Kidney (tissue), 14 donors: Measurements from ENCODE around the gene OR52H1. TPM values are rescaled to one million over a fixed set of nuclear protein-coding genes. Genes with fewer than 3 reads are reported as not detected.

ENCODE experiments used
- DNase-seq, 5 donors: peaks; one replicate each; pipeline ENCODE4 v3.0.0-alpha.2; 2013 to 2020
- FAIRE-seq: peaks from 2 replicates; lab custom pipeline; 2012; peaks lifted over from hg19 to GRCh38; lab: Jason Lieb, UNC
- H3K27ac ChIP-seq, 2 donors: one replicate each; pipeline ENCODE4 v1.7.0; 2013; ENCODE audit warnings: low read depth in 2 of 2, low read length in 2 of 2, inconsistent platforms in 1 of 2
- H3K27me3 ChIP-seq: one replicate; pipeline ENCODE4 v1.7.1; 2013; ENCODE audit warnings: low read length, inconsistent platforms; ENCODE audit not compliant: control insufficient read depth, insufficient read depth
- H3K36me3 ChIP-seq, 3 donors: one replicate each; pipeline versions ENCODE4 v1.7.0 to v1.7.1; 2013; ENCODE audit warnings: low read length in 3 of 3, control low read depth in 1 of 3, inconsistent platforms in 1 of 3; ENCODE audit not compliant: insufficient read depth in 3 of 3, control insufficient read depth in 2 of 3
- H3K4me1 ChIP-seq, 3 donors: one replicate each; pipeline versions ENCODE4 v1.7.0 to v1.7.1; 2013; ENCODE audit warnings: low read length in 3 of 3, inconsistent platforms in 1 of 3, low read depth in 1 of 3; ENCODE audit not compliant: control insufficient read depth in 2 of 3, insufficient read depth in 2 of 3
- H3K4me3 ChIP-seq, 3 donors: one replicate each; pipeline versions ENCODE4 v1.7.0 to v1.8.1; 2013; ENCODE audit warnings: low read length in 3 of 3, control low read depth in 1 of 3, inconsistent platforms in 1 of 3
- H3K9ac ChIP-seq, 3 donors: one replicate each; pipeline versions ENCODE4 v1.7.0 to v1.7.1; 2013; ENCODE audit warnings: low read length in 3 of 3, control low read depth in 1 of 3, inconsistent platforms in 1 of 3
- H3K9me3 ChIP-seq, 3 donors: one replicate each; pipeline versions ENCODE4 v1.7.0 to v1.7.1; 2013; ENCODE audit warnings: low read length in 3 of 3, control low read depth in 1 of 3, inconsistent platforms in 1 of 3; ENCODE audit not compliant: control insufficient read depth in 2 of 3, insufficient read depth in 1 of 3
- intact Hi-C: fragments of 100-400 bp; cut with DNase I; formaldehyde crosslinking; loops from one replicate; pipeline ENCODE4 v1.11.1; 2022
- polyA plus RNA-seq: library from polyadenylated mRNA; stranded (reverse); fragments of 350-450 nt; fragmentation: Illumina TruSeq; extraction: RNeasy Lipid Tissue Mini Kit (QIAGEN cat#74804); gene quantifications from one replicate; pipeline ENCODE4 v1.2.3, GENCODE V29; 2014; ENCODE audit warnings: low read depth, low replicate concordance; ENCODE audit not compliant: insufficient read depth
- total RNA-seq: library from RNA; stranded (reverse); fragmentation: NEBNext Ultra II Directional; extraction: Animal tissue kit (Norgen Biotek cat#: 25700); gene quantifications from one replicate; pipeline ENCODE4 v1.2.1, GENCODE V29; 2021
- TF ChIP-seq, protein P1 (sequence below): IDR thresholded peaks from 3 replicates; pipeline ENCODE4 v1.5.1; 2012; ENCODE audit warnings: mild to moderate bottlenecking, moderate library complexity, borderline replicate concordance; ENCODE audit not compliant: insufficient read depth; ENCODE audit errors: extremely low read depth
- donor health status: control.
- donor health status: control.
- donor health status: control.
- donor health status: control.
- donor health status: control.
- donor health status: DM: yes; HTN: yes; CAD: no.
- donor health status: Normal renal cell carcinoma (clear cell type).

The OR52H1 gene
- total and polyA plus RNA-seq, 2 donors from 2014 or later: 0.57 TPM; not detected in 1

DNA sequence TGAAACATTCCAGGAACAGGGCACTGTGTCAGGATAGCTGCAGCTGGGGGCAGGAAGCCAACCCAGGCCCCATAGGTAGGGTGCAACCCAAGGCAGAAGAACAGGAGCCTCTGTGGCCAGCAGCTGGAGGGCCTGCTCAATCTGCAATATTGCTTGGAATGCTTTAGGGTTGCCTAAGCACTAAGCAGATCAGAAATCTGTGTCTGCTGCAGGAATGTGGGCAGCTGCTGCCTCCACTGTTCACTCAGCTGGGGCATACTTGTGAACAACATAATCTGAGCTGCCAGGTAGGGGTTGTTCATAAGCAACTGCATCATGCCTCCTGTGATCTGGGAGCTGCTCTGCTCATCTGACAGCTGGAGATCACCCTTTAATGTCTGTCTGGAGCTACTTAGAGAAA lies 33.5 kb downstream of the OR52H1 start:
- DNase-seq (no peak), FAIRE-seq (no peak)
- H3K9ac ChIP-seq: no peak overlapping the region
- TF ChIP-seq, protein P1, sequence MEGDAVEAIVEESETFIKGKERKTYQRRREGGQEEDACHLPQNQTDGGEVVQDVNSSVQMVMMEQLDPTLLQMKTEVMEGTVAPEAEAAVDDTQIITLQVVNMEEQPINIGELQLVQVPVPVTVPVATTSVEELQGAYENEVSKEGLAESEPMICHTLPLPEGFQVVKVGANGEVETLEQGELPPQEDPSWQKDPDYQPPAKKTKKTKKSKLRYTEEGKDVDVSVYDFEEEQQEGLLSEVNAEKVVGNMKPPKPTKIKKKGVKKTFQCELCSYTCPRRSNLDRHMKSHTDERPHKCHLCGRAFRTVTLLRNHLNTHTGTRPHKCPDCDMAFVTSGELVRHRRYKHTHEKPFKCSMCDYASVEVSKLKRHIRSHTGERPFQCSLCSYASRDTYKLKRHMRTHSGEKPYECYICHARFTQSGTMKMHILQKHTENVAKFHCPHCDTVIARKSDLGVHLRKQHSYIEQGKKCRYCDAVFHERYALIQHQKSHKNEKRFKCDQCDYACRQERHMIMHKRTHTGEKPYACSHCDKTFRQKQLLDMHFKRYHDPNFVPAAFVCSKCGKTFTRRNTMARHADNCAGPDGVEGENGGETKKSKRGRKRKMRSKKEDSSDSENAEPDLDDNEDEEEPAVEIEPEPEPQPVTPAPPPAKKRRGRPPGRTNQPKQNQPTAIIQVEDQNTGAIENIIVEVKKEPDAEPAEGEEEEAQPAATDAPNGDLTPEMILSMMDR: no peak
- no peaks in the 10 kb centered on the region for H3K4me1 ChIP-seq
- intact Hi-C loops: no loop called here
- H3K36me3 ChIP-seq: no peaks in the 10 kb centered on the region
- no peak overlapping the region for H3K4me3 ChIP-seq
- no peaks in the 10 kb centered on the region for H3K27me3 ChIP-seq
- no peaks in the 10 kb centered on the region for H3K9me3 ChIP-seq
- H3K27ac ChIP-seq: no peak overlapping the region

DNA sequence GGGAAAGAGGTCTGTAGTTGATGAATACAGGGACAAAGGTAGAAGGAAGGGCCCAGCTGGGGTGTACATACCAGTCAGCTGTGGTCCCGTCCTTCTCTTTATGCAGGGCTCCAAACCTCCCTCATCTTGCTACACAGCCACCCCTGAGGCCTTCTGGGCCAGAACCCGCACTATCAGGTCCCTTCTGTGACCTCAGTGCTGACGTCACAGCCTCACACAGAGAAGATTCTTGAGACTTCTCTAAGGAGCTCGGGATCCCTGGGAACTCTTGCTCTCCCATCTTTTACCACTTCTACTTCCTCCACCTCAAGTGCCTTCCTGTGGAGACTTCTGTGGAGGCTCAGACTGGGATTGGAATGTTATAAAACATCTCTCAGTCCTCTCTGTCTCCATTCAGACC lies 38.5 kb downstream of the OR52H1 start, which contains the start of gene UBQLN3:
Gene UBQLN3, minus strand, starts transcription at position 155 of the 400 bp plus-strand sequence. CDS start 399 bp downstream, outside the sequence.
- intact Hi-C loops: no loop called here
- DNase-seq: no peak

DNA sequence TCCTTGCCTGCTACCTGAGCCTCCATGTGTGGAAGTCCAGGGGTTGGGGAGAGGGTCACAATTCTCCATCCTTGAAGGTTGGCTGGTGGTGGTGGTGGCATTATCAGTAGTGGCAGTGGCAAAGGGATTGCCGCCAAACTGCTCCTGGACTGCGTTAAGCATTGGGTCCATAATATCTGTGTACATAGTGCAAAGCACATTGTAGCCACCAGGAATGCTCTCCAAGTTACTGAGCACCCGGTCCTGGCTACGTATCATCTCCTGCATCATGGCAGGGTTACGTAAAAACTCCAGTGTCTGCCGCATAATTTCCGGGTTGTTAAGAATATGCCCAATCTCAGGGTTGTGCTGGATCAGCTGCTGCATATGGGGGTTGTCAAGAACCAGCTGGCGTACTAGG lies 39.7 kb downstream of the OR52H1 start:
- intact Hi-C loops: no loop called here
- no peak overlapping the region for H3K9ac ChIP-seq
- H3K9me3 ChIP-seq: no peaks in the 10 kb centered on the region
- no peak for FAIRE-seq
- no peaks in the 10 kb centered on the region for H3K4me1 ChIP-seq
- DNase-seq: no peak
- H3K36me3 ChIP-seq: no peaks in the 10 kb centered on the region
- no peak overlapping the region for H3K4me3 ChIP-seq
- TF ChIP-seq, protein P1: no peak
- no peaks in the 10 kb centered on the region for H3K27me3 ChIP-seq
- no peak overlapping the region for H3K27ac ChIP-seq

More for the DNA sequence above, 38.5 kb downstream of the OR52H1 start, which contains the start of gene UBQLN3:
- TF ChIP-seq, protein P1: no peak
- no peak within 1 kb of the TSS for H3K27ac ChIP-seq
- no peak for FAIRE-seq
- no peaks in the 10 kb centered on the region for H3K36me3 ChIP-seq
- no peaks in the 10 kb centered on the region for H3K9me3 ChIP-seq
- no peak within 1 kb of the TSS for H3K9ac ChIP-seq
- no peak within 1 kb of the TSS for H3K4me3 ChIP-seq
- no peaks in the 10 kb centered on the region for H3K4me1 ChIP-seq
- H3K27me3 ChIP-seq: no peaks in the 10 kb centered on the region

DNA sequence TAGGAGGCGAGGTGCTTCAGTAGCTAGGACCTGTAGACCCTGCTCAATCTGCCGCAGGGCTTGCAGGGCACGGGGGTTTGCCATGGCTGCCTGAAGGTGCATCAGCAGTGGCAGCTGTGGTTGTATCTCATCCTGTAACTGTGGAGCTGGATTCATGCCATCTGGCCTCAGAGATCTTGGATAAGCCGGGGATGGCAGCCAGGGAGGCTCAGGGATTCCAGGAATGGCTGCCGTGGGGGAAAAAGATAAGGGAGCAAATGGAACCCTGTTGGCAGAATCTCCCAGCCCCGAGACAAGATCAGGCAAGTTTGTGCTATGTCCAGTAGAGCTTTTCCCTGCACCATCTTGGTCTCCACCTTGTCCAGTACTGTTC lies 40.4 kb downstream of the OR52H1 start:
- TF ChIP-seq, protein P1: no peak
- intact Hi-C loops: no loop called here
- Histone ChIP-seq H3K9ac (no peak overlapping the region), H3K4me1 (no peaks in the 10 kb centered on the region), H3K9me3 (no peaks in the 10 kb centered on the region), H3K36me3 (no peaks in the 10 kb centered on the region), H3K4me3 (no peak overlapping the region), H3K27me3 (no peaks in the 10 kb centered on the region), H3K27ac (no peak overlapping the region)
- FAIRE-seq: no peak
- peak in 1 of 5 donors; percentile 45 for DNase-seq
